ENCODE data around the gene FPGS. TPM values are rescaled to one million over a fixed set of nuclear protein-coding genes. Genes with fewer than 3 reads are reported as not detected.
"Not testable (repeated sequence)": the region's sequence is repeated elsewhere in the genome, so short reads cannot be mapped to it uniquely, and the experiment has no call there.

Gene FPGS
- total and polyA plus RNA-seq, 8 donors: 38.8 to 97.4 (median 51.8) TPM

GRCh38 chr9:127754099-127755060, 48.3 kb upstream of the FPGS start:
- peak overlapping the region in 1 of 2 donors; percentile 26 for H3K4me3 ChIP-seq
- ATAC-seq: peak; percentile 27
- H3K4me1 ChIP-seq: peaks cover 0 to 15% of the 10 kb centered on the region in 2 donors
- intact Hi-C loops (cut with DNase I): no loop called here
- no peak for DNase-seq
- no peaks in the 10 kb centered on the region for H3K9me3 ChIP-seq
- peaks cover 18 to 37% of the 10 kb centered on the region in 2 donors for H3K27me3 ChIP-seq
- TF ChIP-seq CTCF (IDR thresholded peaks at IDR 0.05): no peak
- peaks cover 0 to 61% of the 10 kb centered on the region in 2 donors for H3K36me3 ChIP-seq
- H3K27ac ChIP-seq: peak overlapping the region; percentile 26 to 28

- peak overlapping the region; percentile 18 to 26 for H3K27ac ChIP-seq
- H3K4me3 ChIP-seq: peak overlapping the region in 1 of 2 donors; percentile 26
- TF ChIP-seq CTCF (IDR thresholded peaks at IDR 0.05): no peak
- H3K9me3 ChIP-seq: no peaks in the 10 kb centered on the region
- peaks cover 18 to 37% of the 10 kb centered on the region in 2 donors for H3K27me3 ChIP-seq
- peaks cover 0 to 15% of the 10 kb centered on the region in 2 donors for H3K4me1 ChIP-seq
- intact Hi-C loops (cut with DNase I): no loop called here
- ATAC-seq: peak; percentile 25
- peak in 1 of 4 donors; percentile 36 for DNase-seq
- H3K36me3 ChIP-seq: peaks cover 0 to 54% of the 10 kb centered on the region in 2 donors
Observed at GRCh38 chr9:127755061-127756060, 47.3 kb upstream of the FPGS start.

GRCh38 chr9:127756233-127756632, 46.4 kb upstream of the FPGS start:
- no peak for DNase-seq
- H3K27ac ChIP-seq: peak overlapping the region in 1 of 2 donors; percentile 18
- no peak for ATAC-seq
- peaks cover 0 to 50% of the 10 kb centered on the region in 2 donors for H3K36me3 ChIP-seq
- TF ChIP-seq CTCF (IDR thresholded peaks at IDR 0.05): no peak
- peaks cover 18 to 37% of the 10 kb centered on the region in 2 donors for H3K27me3 ChIP-seq
- intact Hi-C loops (cut with DNase I): no loop called here
- no peaks in the 10 kb centered on the region for H3K9me3 ChIP-seq
- H3K4me1 ChIP-seq: peaks cover 0 to 18% of the 10 kb centered on the region in 2 donors
- peak overlapping the region in 1 of 2 donors; percentile 26 for H3K4me3 ChIP-seq

- DNase-seq; H3K27ac ChIP-seq; H3K9me3 ChIP-seq; ATAC-seq; H3K4me3 ChIP-seq; intact Hi-C loops (cut with DNase I): not testable (repeated sequence)
- Histone ChIP-seq H3K4me1 (peaks cover 0 to 21% of the 10 kb centered on the region in 2 donors), H3K27me3 (peaks cover 18 to 37% of the 10 kb centered on the region in 2 donors), H3K36me3 (peaks cover 0 to 49% of the 10 kb centered on the region in 2 donors)
Observed at GRCh38 chr9:127756776-127757175, 45.9 kb upstream of the FPGS start.

- Histone ChIP-seq H3K27ac (peak overlapping the region in 1 of 2 donors; percentile 55), H3K27me3 (peaks cover 18 to 28% of the 10 kb centered on the region in 2 donors), H3K4me3 (peak overlapping the region in 1 of 2 donors; percentile 7), H3K36me3 (peaks cover 0 to 41% of the 10 kb centered on the region in 2 donors), H3K9me3 (no peaks in the 10 kb centered on the region), H3K4me1 (peaks cover 0 to 40% of the 10 kb centered on the region in 2 donors)
- intact Hi-C loops (cut with DNase I): no loop called here
- ATAC-seq: no peak
- no peak for TF ChIP-seq CTCF (IDR thresholded peaks at IDR 0.05)
- no peak for DNase-seq
Observed at GRCh38 chr9:127758843-127759242, 43.8 kb upstream of the FPGS start.

Measured in left lung (tissue), 10 donors.